PC-3 (cell line): ENCODE data around the gene KLHL36. TPM values are rescaled to one million over a fixed set of nuclear protein-coding genes. Genes with fewer than 3 reads are reported as not detected.

Experiments
- ATAC-seq: fragments of 200-7000 bp; cut with Tn5 transposase; 2 replicates; pipeline ENCODE4 v1.9.1; 2020; ENCODE audit warnings: mild to moderate bottlenecking, moderate library complexity
- BruUV-seq: library from RNA; stranded (reverse); fragments of 400-500 nt; replicated peaks from 2 replicates; lab custom pipeline; 2021; lab: Mats Ljungman, UMichigan
- CTCF ChIA-PET: fragments of 300-600 bp; sonication (Branson Sonifier 250); formaldehyde crosslinking; loops from one replicate; lab custom pipeline; 2022; ENCODE audit warnings: antibody characterized with exemption; lab: Charles Lee
- POLR2A ChIA-PET: fragments of 300-600 bp; sonication (Branson Sonifier 250); formaldehyde crosslinking; loops from one replicate; lab custom pipeline; 2022; ENCODE audit warnings: antibody characterized with exemption; ENCODE audit not compliant: unreplicated experiment; lab: Charles Lee
- DNase-seq: peaks from one replicate; pipeline ENCODE4 v3.0.0-alpha.2; 2015
- H2AFZ ChIP-seq: fragments of 300-600 bp; sonication (generic); 2 replicates; pipeline ENCODE4 v1.6.0; 2016; ENCODE audit warnings: antibody characterized with exemption, low read length
- H3F3A ChIP-seq: fragments of 300-600 bp; sonication (generic); one replicate; pipeline ENCODE4 v1.6.0; 2017; ENCODE audit warnings: antibody characterized with exemption, low read length, control low read depth, mild to moderate bottlenecking; ENCODE audit not compliant: unreplicated experiment
- H3K27ac ChIP-seq: fragments of 300-600 bp; sonication (generic); 2 replicates; pipeline ENCODE4 v1.5.1; 2016; ENCODE audit warnings: mild to moderate bottlenecking, low read length
- H3K27me3 ChIP-seq: fragments of 300-600 bp; sonication (generic); 2 replicates; pipeline ENCODE4 v1.6.1; 2016; ENCODE audit warnings: low read length, mixed read lengths
- H3K36me3 ChIP-seq: fragments of 300-600 bp; sonication (generic); 2 replicates; pipeline ENCODE4 v1.6.1; 2016; ENCODE audit warnings: low read depth, mixed run types, low read length, mixed read lengths
- H3K4me1 ChIP-seq: fragments of 300-600 bp; sonication (generic); 2 replicates; pipeline ENCODE4 v1.5.1; 2016; ENCODE audit warnings: low read length; ENCODE audit not compliant: insufficient read depth
- H3K4me2 ChIP-seq: fragments of 300-600 bp; sonication (generic); 2 replicates; pipeline ENCODE4 v1.6.0; 2016; ENCODE audit warnings: low read length
- H3K4me3 ChIP-seq: fragments of 300-600 bp; sonication (generic); 2 replicates; pipeline ENCODE4 v1.5.1; 2016; ENCODE audit warnings: mild to moderate bottlenecking, low read length, mixed read lengths
- H3K79me2 ChIP-seq: fragments of 300-600 bp; sonication (generic); 2 replicates; pipeline ENCODE4 v1.6.1; 2017; ENCODE audit warnings: low read length, mixed read lengths
- H3K9ac ChIP-seq: fragments of 300-600 bp; sonication (generic); 2 replicates; pipeline ENCODE4 v1.6.0; 2016; ENCODE audit warnings: mild to moderate bottlenecking, low read length
- H3K9me2 ChIP-seq: fragments of 300-600 bp; sonication (generic); replicated peaks from 2 replicates; pipeline ENCODE4 v1.6.1; 2016; ENCODE audit warnings: mixed run types, low read length, mixed read lengths
- H3K9me3 ChIP-seq: fragments of 300-600 bp; sonication (generic); 2 replicates; pipeline ENCODE4 v1.6.1; 2016; ENCODE audit warnings: low read length, mixed read lengths
- H4K20me1 ChIP-seq: fragments of 300-600 bp; sonication (generic); 2 replicates; pipeline ENCODE4 v1.6.1; 2016; ENCODE audit warnings: low read length, mixed read lengths
- EZH2 ChIP-seq: fragments of 300-600 bp; sonication (generic); IDR thresholded peaks from one replicate; pipeline ENCODE4 v1.6.1; 2017; ENCODE audit warnings: antibody characterized with exemption, mild to moderate bottlenecking, low read length; ENCODE audit not compliant: unreplicated experiment
- EZH2phosphoT487 ChIP-seq: fragments of 300-600 bp; sonication (generic); IDR thresholded peaks from 2 replicates; pipeline ENCODE4 v1.6.1; 2018; ENCODE audit warnings: mild to moderate bottlenecking, antibody characterized with exemption, low read length, borderline replicate concordance
- intact Hi-C: fragments of 100-400 bp; cut with micrococcal nuclease; formaldehyde crosslinking; loops from 2 replicates; pipeline ENCODE4 v1.9.0; 2023
- total RNA-seq: library from RNA; depleted of rRNA; stranded (reverse); fragments of >200 nt; gene quantifications from 2 replicates; pipeline ENCODE4 v1.2.3, GENCODE V29; 2014
- TF ChIP-seq, protein P1 (sequence below): fragments of 300-600 bp; sonication (generic); conservative IDR thresholded peaks from 2 replicates; pipeline ENCODE4 v1.5.1; 2017; ENCODE audit warnings: antibody characterized with exemption, low read depth, mild to moderate bottlenecking, low read length

The KLHL36 gene
- total RNA-seq, 1 experiment from 2014 or later = 33.8 TPM

DNA sequence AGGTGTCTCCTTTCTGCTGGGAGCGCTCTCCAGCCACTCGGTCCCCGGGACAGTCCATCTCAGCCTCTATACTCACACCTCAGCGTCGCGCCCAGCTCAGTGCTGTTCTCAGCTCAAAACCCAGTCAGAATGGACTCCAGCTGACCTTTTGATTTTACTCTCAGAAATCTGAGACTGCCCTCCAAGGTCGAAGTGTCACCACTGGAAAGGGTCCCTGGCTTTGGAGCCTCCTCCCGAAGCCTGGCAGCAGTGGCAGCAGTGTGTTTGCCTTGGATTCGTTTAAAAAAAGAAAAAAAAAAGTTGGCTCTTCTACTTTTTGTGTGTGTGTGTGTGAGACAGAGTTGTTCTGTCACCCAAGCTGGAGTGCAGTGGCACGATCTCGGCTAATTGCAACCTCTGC lies 10.4 kb downstream of the KLHL36 start:
- BruUV-seq = no TSS peak
- Histone ChIP-seq H3K9me2 (no peaks in the 10 kb centered on the region), H3K36me3 (no peaks in the 10 kb centered on the region; the same call in 1 of the 2 replicates), H2AFZ (no peak overlapping the region), H3K9me3 (no peaks in the 10 kb centered on the region), H3K4me2 (no peak overlapping the region), H3F3A (no peaks in the 10 kb centered on the region), H3K4me3 (no peak overlapping the region), H4K20me1 (no peaks in the 10 kb centered on the region), H3K4me1 (no peaks in the 10 kb centered on the region), H3K27me3 (no peaks in the 10 kb centered on the region), H3K79me2 (no peaks in the 10 kb centered on the region), H3K27ac (no peak overlapping the region), H3K9ac (no peak overlapping the region)
- CTCF ChIA-PET = no interaction called here
- intact Hi-C loops = no loop called here
- DNase-seq (no peak), ATAC-seq (no peak)
- POLR2A ChIA-PET = no interaction called here
- TF ChIP-seq EZH2phosphoT487 (no peak), EZH2 (no peak)
- TF ChIP-seq, protein P1, sequence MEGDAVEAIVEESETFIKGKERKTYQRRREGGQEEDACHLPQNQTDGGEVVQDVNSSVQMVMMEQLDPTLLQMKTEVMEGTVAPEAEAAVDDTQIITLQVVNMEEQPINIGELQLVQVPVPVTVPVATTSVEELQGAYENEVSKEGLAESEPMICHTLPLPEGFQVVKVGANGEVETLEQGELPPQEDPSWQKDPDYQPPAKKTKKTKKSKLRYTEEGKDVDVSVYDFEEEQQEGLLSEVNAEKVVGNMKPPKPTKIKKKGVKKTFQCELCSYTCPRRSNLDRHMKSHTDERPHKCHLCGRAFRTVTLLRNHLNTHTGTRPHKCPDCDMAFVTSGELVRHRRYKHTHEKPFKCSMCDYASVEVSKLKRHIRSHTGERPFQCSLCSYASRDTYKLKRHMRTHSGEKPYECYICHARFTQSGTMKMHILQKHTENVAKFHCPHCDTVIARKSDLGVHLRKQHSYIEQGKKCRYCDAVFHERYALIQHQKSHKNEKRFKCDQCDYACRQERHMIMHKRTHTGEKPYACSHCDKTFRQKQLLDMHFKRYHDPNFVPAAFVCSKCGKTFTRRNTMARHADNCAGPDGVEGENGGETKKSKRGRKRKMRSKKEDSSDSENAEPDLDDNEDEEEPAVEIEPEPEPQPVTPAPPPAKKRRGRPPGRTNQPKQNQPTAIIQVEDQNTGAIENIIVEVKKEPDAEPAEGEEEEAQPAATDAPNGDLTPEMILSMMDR = no peak

DNA sequence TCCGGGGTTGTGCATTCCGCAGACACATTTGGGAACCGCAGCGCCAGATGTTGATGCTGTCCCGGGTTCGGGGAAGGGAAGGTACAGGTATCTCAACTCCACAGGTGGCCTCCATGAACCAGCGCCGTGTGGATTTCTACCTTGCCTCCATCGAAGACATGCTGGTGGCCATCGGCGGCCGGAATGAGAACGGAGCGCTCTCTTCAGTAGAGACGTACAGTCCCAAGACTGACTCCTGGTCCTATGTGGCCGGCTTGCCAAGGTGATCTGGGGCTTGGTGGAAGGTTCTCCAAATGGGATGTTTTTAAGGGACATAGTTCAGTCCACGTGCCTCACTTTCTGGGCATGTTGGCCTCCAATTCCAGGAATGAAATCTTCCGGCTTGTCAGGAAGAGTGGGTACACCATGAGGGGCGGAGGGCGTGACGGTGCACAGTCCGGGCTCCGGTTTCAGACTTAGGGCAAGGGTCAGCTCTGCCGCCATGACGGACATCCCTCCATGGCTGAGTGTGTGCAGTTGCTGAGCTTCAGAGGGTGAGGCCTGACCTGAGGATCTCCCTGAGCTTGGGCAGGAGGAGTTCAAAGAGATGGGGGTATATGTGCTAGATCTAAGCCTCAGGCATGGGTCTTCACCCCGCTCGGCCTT lies 11.5 kb downstream of the KLHL36 start:
- Histone ChIP-seq H3K27me3 (no peaks in the 10 kb centered on the region), H3K36me3 (no peaks in the 10 kb centered on the region; the same call in 1 of the 2 replicates), H3F3A (no peaks in the 10 kb centered on the region), H3K9me2 (no peaks in the 10 kb centered on the region), H3K4me2 (no peak overlapping the region), H3K4me1 (no peaks in the 10 kb centered on the region), H3K4me3 (no peak overlapping the region), H3K9ac (no peak overlapping the region), H3K27ac (no peak overlapping the region), H3K9me3 (no peaks in the 10 kb centered on the region), H2AFZ (no peak overlapping the region), H4K20me1 (no peaks in the 10 kb centered on the region), H3K79me2 (no peaks in the 10 kb centered on the region)
- ChIA-PET POLR2A (no interaction called here), CTCF (no interaction called here)
- intact Hi-C loops = no loop called here
- no peak for ATAC-seq
- no TSS peak for BruUV-seq
- DNase-seq = no peak
- TF ChIP-seq, protein P1 = no peak
- TF ChIP-seq EZH2 = no peak
- no peak for TF ChIP-seq EZH2phosphoT487

DNA sequence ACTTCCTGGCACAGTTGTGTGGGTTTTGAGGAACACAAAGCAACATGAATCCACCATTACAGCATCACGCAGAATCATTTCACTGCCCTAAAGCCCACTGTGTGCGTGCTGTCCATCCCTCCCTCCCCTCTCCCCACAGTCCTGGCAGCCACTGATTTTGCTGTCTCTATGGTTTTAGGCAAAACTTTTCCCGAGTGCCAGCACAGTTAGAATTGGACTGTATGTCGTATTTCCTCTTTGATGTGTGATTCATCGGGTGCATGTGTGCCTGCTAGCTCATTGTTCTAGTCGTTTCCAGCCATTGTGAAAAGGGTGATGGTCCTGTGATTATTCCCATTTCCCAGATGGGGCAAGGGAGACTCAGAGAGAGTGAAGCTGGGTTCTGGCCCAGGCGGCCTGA lies 12.7 kb downstream of the KLHL36 start:
- H3K27ac ChIP-seq = no peak overlapping the region
- H3K27me3 ChIP-seq = no peaks in the 10 kb centered on the region
- no peak overlapping the region for H3K4me3 ChIP-seq
- no peaks in the 10 kb centered on the region for H4K20me1 ChIP-seq
- H2AFZ ChIP-seq = no peak overlapping the region
- CTCF ChIA-PET = no interaction called here
- no peaks in the 10 kb centered on the region for H3F3A ChIP-seq
- TF ChIP-seq EZH2phosphoT487 (no peak), EZH2 (no peak)
- TF ChIP-seq, protein P1 = no peak
- no peaks in the 10 kb centered on the region for H3K9me2 ChIP-seq
- no TSS peak for BruUV-seq
- H3K9me3 ChIP-seq = no peaks in the 10 kb centered on the region
- ATAC-seq (no peak), DNase-seq (no peak)
- intact Hi-C loops = no loop called here
- no peaks in the 10 kb centered on the region; the same call in 1 of the 2 replicates for H3K36me3 ChIP-seq
- no peaks in the 10 kb centered on the region for H3K79me2 ChIP-seq
- POLR2A ChIA-PET = interaction anchor here (0.7 kb wide), 1 partner anchor 58 kb away, joined by 6 read pairs; no protein-coding TSS in a partner anchor
- no peak overlapping the region for H3K9ac ChIP-seq
- no peaks in the 10 kb centered on the region for H3K4me1 ChIP-seq
- no peak overlapping the region for H3K4me2 ChIP-seq
